Mesendoderm (in vitro differentiated cells): Measurements from ENCODE around the gene GNB4.
A peak's percentile ranks its signal among the peaks of the same experiment; 100 is the strongest.

Source experiments
- DNase-seq: peaks from one replicate; pipeline ENCODE4 v3.0.0; 2013
- H2AK5ac ChIP-seq: 2 replicates; pipeline ENCODE4 v1.6.1; 2013; ENCODE audit warnings: low read length, inconsistent platforms
- H2BK120ac ChIP-seq: 2 replicates; pipeline ENCODE4 v1.6.1; 2013; ENCODE audit warnings: low read depth, mild to moderate bottlenecking, low read length, moderate library complexity, mixed read lengths
- H2BK15ac ChIP-seq: replicated peaks from 2 replicates; pipeline ENCODE4 v1.6.1; 2013; ENCODE audit warnings: low read depth, mild to moderate bottlenecking, moderate library complexity
- H2BK5ac ChIP-seq: 2 replicates; pipeline ENCODE4 v1.6.1; 2013; ENCODE audit warnings: low read length, inconsistent platforms
- H3K18ac ChIP-seq: 2 replicates; pipeline ENCODE4 v1.6.1; 2013; ENCODE audit warnings: mild to moderate bottlenecking, low read length, mixed read lengths
- H3K23ac ChIP-seq: one replicate; pipeline ENCODE4 v1.6.1; 2013; ENCODE audit warnings: low read length
- H3K27ac ChIP-seq: 2 replicates; pipeline ENCODE4 v1.5.1; 2013; ENCODE audit warnings: low read depth, mild to moderate bottlenecking, inconsistent platforms, low read length, moderate library complexity
- H3K27me3 ChIP-seq: 2 replicates; pipeline ENCODE4 v1.6.1; 2013; ENCODE audit warnings: low read length, control low read depth, mild to moderate bottlenecking, inconsistent platforms; ENCODE audit not compliant: insufficient read depth, poor library complexity
- H3K36me3 ChIP-seq: 2 replicates; pipeline ENCODE4 v1.6.1; 2013; ENCODE audit warnings: low read length, inconsistent platforms; ENCODE audit not compliant: control insufficient read depth, insufficient read depth
- H3K4ac ChIP-seq: one replicate; pipeline ENCODE4 v1.6.1; 2013; ENCODE audit warnings: low read depth, mild to moderate bottlenecking, low read length, moderate library complexity
- H3K4me1 ChIP-seq: 2 replicates; pipeline ENCODE4 v1.6.1; 2013; ENCODE audit warnings: low read depth, low read length, inconsistent platforms; ENCODE audit not compliant: control insufficient read depth
- H3K4me2 ChIP-seq: 2 replicates; pipeline ENCODE4 v1.6.1; 2013; ENCODE audit warnings: low read length
- H3K4me3 ChIP-seq: 2 replicates; pipeline ENCODE4 v1.5.1; 2013; ENCODE audit warnings: mild to moderate bottlenecking, low read length
- H3K56ac ChIP-seq: one replicate; pipeline ENCODE4 v1.6.1; 2013; ENCODE audit warnings: low read length
- H3K79me1 ChIP-seq: 2 replicates; pipeline ENCODE4 v1.6.1; 2013; ENCODE audit warnings: low read length, inconsistent platforms
- H3K79me2 ChIP-seq: 2 replicates; pipeline ENCODE4 v1.6.1; 2013; ENCODE audit warnings: mild to moderate bottlenecking, low read length; ENCODE audit not compliant: control insufficient read depth, insufficient read depth
- H3K9ac ChIP-seq: 2 replicates; pipeline ENCODE4 v1.6.1; 2013; ENCODE audit warnings: low read length, inconsistent platforms
- H4K5ac ChIP-seq: one replicate; pipeline ENCODE4 v1.6.1; 2013; ENCODE audit warnings: low read length
- H4K8ac ChIP-seq: one replicate; pipeline ENCODE4 v1.6.1; 2013; ENCODE audit warnings: low read depth, mild to moderate bottlenecking, control low read depth, low read length, moderate library complexity
- WGBS: extraction: QIAGEN DNeasy Blood & Tissue Kit; methylation state at CpG from one replicate; pipeline ENCODE4 v1.1.7; 2013; ENCODE audit warnings: low lambda C conversion rate, missing lambda C conversion rate; ENCODE audit not compliant: insufficient coverage; ENCODE audit errors: extremely low coverage; 5-methylcytosine and 5-hydroxymethylcytosine counted together

The GNB4 gene

DNA sequence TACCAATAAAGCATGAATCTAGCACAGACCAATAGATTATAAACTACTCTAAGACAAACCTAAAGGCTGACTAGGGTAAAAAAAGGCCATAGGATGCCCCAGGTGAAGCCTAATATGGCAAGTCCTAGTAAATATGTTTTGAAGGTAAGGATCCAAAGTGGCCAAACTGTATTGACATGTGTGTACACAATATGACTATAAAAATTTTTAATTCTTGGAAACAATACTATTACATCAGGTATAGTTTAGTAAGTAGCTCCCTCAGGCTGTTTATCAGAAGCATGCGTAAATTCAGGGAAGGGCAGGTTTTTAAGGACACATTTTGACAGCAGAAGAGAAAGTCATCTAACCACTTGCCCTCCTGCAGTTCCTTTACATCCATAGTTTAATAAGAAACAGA, 18.8 kb downstream of the GNB4 start:
- H3K4me1 ChIP-seq, result peaks cover 4% of the 10 kb centered on the region
- H2BK15ac ChIP-seq, result no peak overlapping the region
- H2BK5ac ChIP-seq, result no peak overlapping the region
- H3K23ac ChIP-seq, result no peak overlapping the region
- no peak overlapping the region for H3K4ac ChIP-seq
- peaks cover 21% of the 10 kb centered on the region for H3K79me1 ChIP-seq
- H3K27me3 ChIP-seq, result no peaks in the 10 kb centered on the region
- H3K4me3 ChIP-seq, result no peak overlapping the region
- H3K36me3 ChIP-seq, result no peaks in the 10 kb centered on the region
- WGBS, result no CpG with 5 or more reads among the region's 1 CpG
- no peak overlapping the region for H3K56ac ChIP-seq
- no peak overlapping the region for H2AK5ac ChIP-seq
- H3K9ac ChIP-seq, result no peak overlapping the region
- no peak overlapping the region for H2BK120ac ChIP-seq
- H3K4me2 ChIP-seq, result no peak overlapping the region
- DNase-seq, result no peak
- no peak overlapping the region for H4K8ac ChIP-seq
- peaks cover 40% of the 10 kb centered on the region for H3K79me2 ChIP-seq
- H4K5ac ChIP-seq, result no peak overlapping the region
- no peak overlapping the region for H3K27ac ChIP-seq
- H3K18ac ChIP-seq, result no peak overlapping the region

DNA sequence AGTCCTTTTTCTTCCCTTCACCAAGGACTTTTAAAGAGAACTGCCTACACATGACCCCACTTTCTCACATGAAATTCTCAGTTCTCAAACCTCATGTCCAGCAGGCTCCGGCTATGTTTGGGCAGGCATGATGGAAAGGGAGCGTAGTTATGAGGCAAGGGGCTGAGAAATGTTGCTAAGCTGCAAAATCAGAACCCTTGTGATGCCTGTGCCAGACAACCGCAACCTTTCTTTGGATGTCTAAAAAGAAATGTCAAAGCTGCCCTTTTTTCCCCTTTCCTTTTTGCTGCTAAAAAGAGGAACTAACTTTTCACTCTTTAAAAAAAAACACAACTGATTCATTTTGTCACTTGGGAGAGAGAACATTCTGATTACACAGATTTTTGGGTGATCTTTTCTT, 19.2 kb downstream of the GNB4 start:
- Histone ChIP-seq H3K27me3 (no peaks in the 10 kb centered on the region), H3K4ac (no peak overlapping the region), H2BK15ac (no peak overlapping the region), H3K79me2 (peaks cover 40% of the 10 kb centered on the region), H3K4me3 (no peak overlapping the region), H4K5ac (no peak overlapping the region), H3K4me1 (peaks cover 4% of the 10 kb centered on the region), H2BK120ac (no peak overlapping the region), H3K4me2 (no peak overlapping the region), H3K79me1 (peaks cover 20% of the 10 kb centered on the region), H2AK5ac (no peak overlapping the region), H3K23ac (no peak overlapping the region), H3K27ac (no peak overlapping the region), H4K8ac (no peak overlapping the region), H3K36me3 (no peaks in the 10 kb centered on the region), H3K9ac (no peak overlapping the region), H3K56ac (peak overlapping the region; percentile 30), H2BK5ac (no peak overlapping the region), H3K18ac (no peak overlapping the region)
- no peak for DNase-seq
- no CpG with 5 or more reads among the region's 3 CpGs for WGBS

DNA sequence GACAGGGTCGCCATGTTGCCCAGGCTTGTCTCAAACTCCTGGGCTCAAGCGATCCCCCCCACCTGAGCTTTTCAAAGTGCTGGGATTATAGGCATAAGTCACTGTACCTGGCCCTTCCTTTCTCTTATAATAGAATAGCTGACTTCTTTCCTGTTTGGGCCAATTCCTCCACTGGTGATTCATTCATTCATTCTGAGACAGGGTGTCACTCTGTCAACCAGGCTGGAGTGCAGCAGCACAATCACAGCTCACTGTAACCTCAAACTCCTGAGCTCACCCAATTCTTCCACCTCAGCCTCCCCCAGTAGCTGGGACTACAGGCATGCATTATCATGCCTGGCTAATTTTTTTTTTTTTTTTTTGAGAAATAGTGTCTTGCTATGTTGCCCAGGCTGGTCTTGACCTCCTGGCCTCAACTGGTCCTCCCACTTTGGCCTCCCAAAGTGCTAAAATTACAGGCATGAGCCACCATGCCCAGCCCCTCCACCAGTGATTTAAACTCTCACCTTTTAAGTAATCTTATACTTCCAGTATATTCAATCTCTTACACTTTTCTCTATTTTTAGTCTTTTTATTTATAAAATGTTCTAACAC, 20.9 kb downstream of the GNB4 start:
- no peak overlapping the region for H3K27ac ChIP-seq
- H2BK120ac ChIP-seq, result no peak overlapping the region
- no peak overlapping the region for H2BK15ac ChIP-seq
- peaks cover 25% of the 10 kb centered on the region for H3K79me1 ChIP-seq
- H3K79me2 ChIP-seq, result peaks cover 45% of the 10 kb centered on the region
- no peak overlapping the region for H2AK5ac ChIP-seq
- H3K4me2 ChIP-seq, result no peak overlapping the region
- H3K4me1 ChIP-seq, result peaks cover 4% of the 10 kb centered on the region
- H3K4me3 ChIP-seq, result no peak overlapping the region
- no peak overlapping the region for H3K18ac ChIP-seq
- H3K56ac ChIP-seq, result no peak overlapping the region
- H4K5ac ChIP-seq, result no peak overlapping the region
- no peak overlapping the region for H3K9ac ChIP-seq
- H3K27me3 ChIP-seq, result no peaks in the 10 kb centered on the region
- no peak overlapping the region for H3K23ac ChIP-seq
- H3K4ac ChIP-seq, result no peak overlapping the region
- no CpG with 5 or more reads among the region's 2 CpGs for WGBS
- H4K8ac ChIP-seq, result no peak overlapping the region
- no peak for DNase-seq
- no peak overlapping the region for H2BK5ac ChIP-seq
- H3K36me3 ChIP-seq, result no peaks in the 10 kb centered on the region

DNA sequence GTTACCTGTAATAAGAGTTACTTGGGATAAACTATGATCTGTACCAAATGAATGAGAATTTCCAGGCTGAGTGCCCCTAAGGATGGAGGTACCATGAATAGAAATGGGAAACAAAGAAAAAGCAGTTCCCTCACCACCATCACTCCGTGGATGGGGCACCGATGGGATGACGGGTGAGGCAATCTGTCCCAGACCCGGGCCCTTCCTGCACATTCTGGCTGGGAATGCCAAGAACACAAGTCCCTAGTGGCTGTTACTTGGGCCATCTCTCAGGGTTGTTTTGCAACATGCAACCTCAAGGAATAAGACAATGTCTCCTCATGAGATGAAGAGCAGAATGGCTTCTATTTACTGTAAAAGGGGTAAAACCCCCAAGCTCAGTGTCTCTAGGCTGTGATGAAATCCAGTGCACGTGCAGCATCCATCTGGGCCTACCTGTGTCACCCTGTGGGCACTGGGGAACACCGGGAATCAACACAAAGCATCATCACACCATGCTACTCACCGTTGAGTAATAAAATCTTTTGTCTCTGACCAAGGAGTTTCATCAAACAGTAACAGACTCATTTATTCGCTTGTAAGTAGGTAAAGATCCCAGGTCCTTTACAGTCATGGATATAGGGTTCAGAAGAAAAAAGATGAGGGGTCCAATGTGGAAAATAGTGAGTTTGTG, 22.3 kb downstream of the GNB4 start:
- Histone ChIP-seq H3K27me3 (no peaks in the 10 kb centered on the region), H3K23ac (no peak overlapping the region), H2AK5ac (no peak overlapping the region), H3K4me1 (peaks cover 4% of the 10 kb centered on the region), H2BK120ac (no peak overlapping the region), H2BK5ac (no peak overlapping the region), H3K36me3 (peaks cover 2% of the 10 kb centered on the region), H3K4ac (no peak overlapping the region), H3K9ac (no peak overlapping the region), H3K79me1 (peaks cover 25% of the 10 kb centered on the region), H3K56ac (no peak overlapping the region), H3K18ac (no peak overlapping the region), H3K27ac (no peak overlapping the region), H3K79me2 (peaks cover 44% of the 10 kb centered on the region), H3K4me3 (no peak overlapping the region), H3K4me2 (no peak overlapping the region), H2BK15ac (no peak overlapping the region), H4K5ac (no peak overlapping the region), H4K8ac (no peak overlapping the region)
- DNase-seq, result no peak
- WGBS, result no CpG with 5 or more reads among the region's 8 CpGs

DNA sequence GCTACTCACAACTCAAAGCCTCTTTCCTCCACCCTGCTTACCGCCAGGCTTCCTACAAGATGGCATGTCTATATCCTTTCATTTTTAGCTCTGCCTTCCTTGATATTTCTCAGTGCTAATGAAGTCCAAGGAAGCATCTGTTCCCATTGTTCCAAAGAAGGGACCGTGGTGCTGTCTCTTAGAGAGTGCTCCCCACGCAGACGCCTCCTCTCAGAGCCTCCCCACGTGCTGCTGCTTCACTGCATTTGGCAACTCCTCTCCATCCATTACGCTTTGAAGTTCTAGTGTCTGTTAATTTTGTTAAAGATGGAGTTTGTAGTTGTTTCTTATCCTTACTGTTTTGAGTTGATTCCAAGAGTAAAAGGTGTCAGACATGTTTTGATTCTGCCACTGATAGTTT, 26.2 kb downstream of the GNB4 start:
- Histone ChIP-seq H3K4me2 (no peak overlapping the region), H3K27me3 (no peaks in the 10 kb centered on the region), H3K79me1 (peaks cover 20% of the 10 kb centered on the region), H2AK5ac (no peak overlapping the region), H4K8ac (no peak overlapping the region), H3K9ac (no peak overlapping the region), H3K4me1 (peaks cover 2% of the 10 kb centered on the region), H3K4me3 (no peak overlapping the region), H2BK15ac (no peak overlapping the region), H4K5ac (no peak overlapping the region), H3K36me3 (peaks cover 2% of the 10 kb centered on the region), H3K4ac (no peak overlapping the region), H3K18ac (no peak overlapping the region), H3K79me2 (peaks cover 23% of the 10 kb centered on the region), H2BK5ac (no peak overlapping the region), H3K56ac (no peak overlapping the region), H2BK120ac (no peak overlapping the region), H3K27ac (no peak overlapping the region), H3K23ac (no peak overlapping the region)
- no CpG with 5 or more reads among the region's 6 CpGs for WGBS
- peak; percentile 35 for DNase-seq

DNA sequence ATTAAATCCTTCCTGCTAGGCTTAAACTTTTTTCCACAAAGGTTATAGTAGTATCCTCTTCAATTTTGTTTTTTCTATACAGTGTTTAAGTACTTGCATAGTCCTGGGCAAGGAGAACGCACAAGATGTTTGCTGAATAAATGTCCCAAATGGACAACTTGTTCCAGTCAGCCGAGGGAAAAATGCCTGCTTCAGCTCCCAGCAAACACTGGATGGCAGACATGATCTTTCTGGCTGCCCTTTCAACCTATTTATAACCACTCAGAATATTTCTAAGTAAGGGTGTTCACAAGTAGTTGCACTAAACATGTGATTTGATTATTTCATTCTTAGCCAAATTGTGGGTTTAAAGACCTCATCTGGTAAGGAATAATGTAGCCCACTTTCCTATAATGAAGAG, 29.8 kb downstream of the GNB4 start:
- Histone ChIP-seq H2BK120ac (no peak overlapping the region), H3K79me2 (no peaks in the 10 kb centered on the region), H4K8ac (no peak overlapping the region), H2BK15ac (no peak overlapping the region), H3K4ac (no peak overlapping the region), H3K56ac (no peak overlapping the region), H2BK5ac (no peak overlapping the region), H4K5ac (no peak overlapping the region), H3K79me1 (no peaks in the 10 kb centered on the region), H3K36me3 (peaks cover 4% of the 10 kb centered on the region), H3K27ac (no peak overlapping the region), H2AK5ac (no peak overlapping the region), H3K23ac (no peak overlapping the region), H3K4me3 (no peak overlapping the region), H3K27me3 (no peaks in the 10 kb centered on the region), H3K4me1 (no peaks in the 10 kb centered on the region), H3K9ac (no peak overlapping the region), H3K18ac (no peak overlapping the region), H3K4me2 (no peak overlapping the region)
- WGBS, result no CpG with 5 or more reads among the region's 2 CpGs
- peak; percentile 28 for DNase-seq
